ENCODE results near the gene C5orf15. TPM values are rescaled to one million over a fixed set of nuclear protein-coding genes. Genes with fewer than 3 reads are reported as not detected.

C5orf15 gene
- total RNA-seq, 1 experiment from 2014 or later: 64.7 TPM

Other genes starting within 250 kb of the C5orf15 start
- gene VDAC1, start 36.4 kb upstream of the C5orf15 start, total RNA-seq (2014; rRNA removed; shearing (Covaris generic)): 405 and 411 TPM in 2 replicates
- not detected in 2 replicates for gene TCF7, start 146.1 kb upstream of the C5orf15 start, total RNA-seq (2014; rRNA removed; shearing (Covaris generic))
- 235 and 289 TPM in 2 replicates for gene SKP1, start 208.3 kb upstream of the C5orf15 start, total RNA-seq (2014; rRNA removed; shearing (Covaris generic))